Effector CD4-positive, alpha-beta T cell (primary cell): ENCODE measurements around the gene RMI1.
"Not testable (repeated sequence)": the region's sequence is repeated elsewhere in the genome, so short reads cannot be mapped to it uniquely, and the experiment has no call there.

ENCODE experiments used
- DNase-seq: peaks from one replicate; pipeline ENCODE4 v3.0.0-alpha.2; 2020
- total RNA-seq: gene quantifications from one replicate; lab custom pipeline; 2026; lab: John Stamatoyannopoulos, UW

Gene RMI1
- 7.3 reads per million, percentile 26 among the genes with 10 or more reads in this experiment for total RNA-seq

- DNase-seq = peak; percentile 100
Observed at GRCh38 chr9:83980395-83981125, at the start of gene RMI1. Gene RMI1, plus strand, starts transcription at chr9:83980805. Its CDS starts 20,182 bp downstream, at chr9:84000987.

- no peak for DNase-seq
Observed at GRCh38 chr9:83930881-83931280, 49.7 kb upstream of the RMI1 start.

- DNase-seq = no peak
Observed at GRCh38 chr9:83932011-83932410, 48.6 kb upstream of the RMI1 start.

GRCh38 chr9:83932851-83933250 lies 47.8 kb upstream of the RMI1 start:
- DNase-seq = no peak

- no peak for DNase-seq
Observed at GRCh38 chr9:83933790-83934189, 46.8 kb upstream of the RMI1 start.

- DNase-seq = no peak
Observed at GRCh38 chr9:83934569-83935275, 45.9 kb upstream of the RMI1 start.

GRCh38 chr9:83935276-83935935 lies 45.2 kb upstream of the RMI1 start:
- no peak for DNase-seq

GRCh38 chr9:83936523-83936922 lies 44.1 kb upstream of the RMI1 start:
- DNase-seq = no peak

GRCh38 chr9:83937861-83938455 lies 42.6 kb upstream of the RMI1 start:
- DNase-seq = peak; percentile 20

GRCh38 chr9:83940590-83941303 lies 39.9 kb upstream of the RMI1 start:
- DNase-seq = no peak

- DNase-seq = not testable (repeated sequence)
Observed at GRCh38 chr9:83948096-83948495, 32.5 kb upstream of the RMI1 start.

- DNase-seq = no peak
Observed at GRCh38 chr9:83956086-83956435, 24.5 kb upstream of the RMI1 start.

GRCh38 chr9:83956436-83957247 lies 24.0 kb upstream of the RMI1 start:
- DNase-seq = peak; percentile 58

- no peak for DNase-seq
Observed at GRCh38 chr9:83957248-83957513, 23.4 kb upstream of the RMI1 start.

- DNase-seq = no peak
Observed at GRCh38 chr9:83959061-83959460, 21.5 kb upstream of the RMI1 start.

GRCh38 chr9:83960991-83961390 lies 19.6 kb upstream of the RMI1 start:
- DNase-seq = no peak

- no peak for DNase-seq
Observed at GRCh38 chr9:83962165-83962564, 18.4 kb upstream of the RMI1 start.

GRCh38 chr9:83964973-83965349 lies 15.6 kb upstream of the RMI1 start:
- no peak for DNase-seq

- DNase-seq = no peak
Observed at GRCh38 chr9:83965350-83966208, 15.0 kb upstream of the RMI1 start.

- no peak for DNase-seq
Observed at GRCh38 chr9:83966209-83966582, 14.4 kb upstream of the RMI1 start.

GRCh38 chr9:83967073-83967472 lies 13.5 kb upstream of the RMI1 start:
- DNase-seq = no peak
